Measurements from ENCODE around the gene ARHGAP22. TPM values are rescaled to one million over a fixed set of nuclear protein-coding genes. Genes with fewer than 3 reads are reported as not detected.

The ARHGAP22 gene
- total RNA-seq, 1 donor from 2014 or later, result not detected

DNA sequence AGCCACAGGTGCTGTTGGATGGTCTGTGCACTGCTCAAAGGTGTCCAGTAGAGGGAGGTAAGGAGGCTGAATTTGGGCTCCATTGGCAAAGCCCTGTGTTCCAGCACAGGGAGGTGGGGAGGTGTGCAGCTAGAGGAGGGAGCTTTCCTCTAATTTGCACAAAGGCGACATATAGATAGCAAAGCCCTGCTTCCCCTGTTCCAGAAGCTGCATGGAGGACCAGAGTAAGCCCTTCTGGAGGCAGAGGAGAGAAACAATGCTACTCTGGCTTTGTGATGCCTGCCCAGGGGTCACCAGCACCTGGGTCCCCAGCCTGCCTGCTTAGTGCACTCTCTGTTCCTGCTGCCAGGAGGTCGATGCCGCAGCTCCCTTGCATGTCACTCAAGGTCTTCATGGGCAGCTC, 3.4 kb upstream of the ARHGAP22 start:
- intact Hi-C loops (cut with micrococcal nuclease), result loop anchor here (1.0 kb wide), 2 partner anchors 47 to 245 kb away; no protein-coding TSS in a partner anchor

- intact Hi-C loops (cut with micrococcal nuclease), result loop anchor here (1.0 kb wide), 2 partner anchors 48 to 244 kb away; no protein-coding TSS in a partner anchor
Observed at GRCh38 chr10:48607356-48608278, 2.7 kb upstream of the ARHGAP22 start.

- intact Hi-C loops (cut with micrococcal nuclease), result no loop called here
Observed at GRCh38 chr10:48606530-48607355, 1.9 kb upstream of the ARHGAP22 start.

- intact Hi-C loops (cut with micrococcal nuclease), result no loop called here
Observed at GRCh38 chr10:48605786-48606529, 1.1 kb upstream of the ARHGAP22 start.

DNA sequence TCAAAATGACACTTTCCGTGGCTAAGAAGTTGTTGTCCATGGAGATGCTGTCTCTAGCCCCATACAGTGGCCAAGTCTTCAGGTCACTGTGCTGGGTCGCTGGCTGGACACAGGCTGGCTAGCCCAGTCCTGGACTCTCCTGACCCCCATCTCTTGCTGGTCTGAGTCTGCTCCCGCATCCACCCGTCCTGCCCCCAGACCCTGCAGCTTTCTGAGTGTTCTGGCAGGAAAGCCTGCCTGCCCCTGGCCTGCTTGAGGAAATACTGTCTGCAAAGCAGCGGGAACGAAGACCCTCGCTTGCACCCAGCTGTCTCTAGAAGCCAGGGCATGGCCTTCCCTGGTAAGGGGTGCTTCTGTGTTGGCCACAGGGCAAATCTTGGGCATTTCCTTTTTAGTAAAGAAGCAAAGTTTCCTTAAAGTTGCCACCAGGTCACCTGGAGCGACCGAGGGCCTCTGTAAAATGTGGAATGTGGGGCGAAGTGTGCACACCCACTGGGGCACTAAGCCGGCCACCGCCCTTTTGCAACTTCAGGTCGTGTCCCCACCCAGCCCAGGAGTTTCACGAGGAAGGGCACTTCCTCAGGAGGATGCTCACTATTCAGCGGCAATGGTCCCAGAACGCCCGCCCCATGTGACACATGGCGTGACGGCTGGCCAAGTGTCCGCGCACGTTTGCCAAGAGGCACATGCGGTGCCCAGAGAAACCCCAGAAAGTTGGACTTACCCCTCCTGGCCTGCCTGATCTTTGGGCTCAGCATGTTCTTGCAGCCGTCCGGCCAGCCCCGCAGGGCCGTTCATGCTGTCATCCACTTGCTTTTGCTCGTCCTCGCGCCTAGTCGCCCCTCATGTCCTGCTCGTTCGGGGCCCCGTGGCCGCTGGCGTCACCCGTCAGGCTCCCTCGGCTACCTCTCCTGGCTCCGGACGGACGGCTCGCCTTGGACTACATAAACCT, 558 bp downstream of the ARHGAP22 start:
- intact Hi-C loops (cut with micrococcal nuclease), result no loop called here

DNA sequence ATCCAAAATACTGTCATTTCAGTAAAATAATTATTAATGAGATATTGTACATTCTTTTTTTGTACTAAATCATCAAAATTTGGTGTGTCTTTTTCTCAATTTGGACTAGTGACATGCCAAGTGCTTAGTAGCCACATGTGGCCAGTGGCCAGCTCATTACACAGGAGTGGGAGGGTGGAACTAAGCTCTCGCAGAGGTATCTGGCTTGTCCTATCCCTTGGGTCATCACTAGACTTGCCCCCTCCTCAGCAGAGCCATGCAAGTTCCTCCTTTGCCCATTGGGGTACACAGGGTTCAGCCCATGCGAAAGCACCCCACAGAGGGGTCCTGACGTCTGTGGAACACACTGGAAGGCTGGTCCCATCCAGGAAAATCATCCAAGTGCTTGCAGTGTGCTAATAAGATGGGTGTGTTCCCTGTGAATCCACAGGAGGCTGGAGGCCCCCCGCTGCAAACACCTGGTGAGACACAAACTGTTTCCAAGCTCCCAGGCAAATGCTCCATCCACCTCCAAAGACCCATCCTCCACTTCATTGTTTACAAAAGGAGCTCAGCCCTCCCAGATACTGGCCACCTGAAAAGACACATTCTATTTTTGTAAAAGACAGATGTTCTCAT, 1.3 kb downstream of the ARHGAP22 start:
- intact Hi-C loops (cut with micrococcal nuclease), result no loop called here

- intact Hi-C loops (cut with micrococcal nuclease), result no loop called here
Observed at GRCh38 chr10:48602401-48603135, 2.3 kb downstream of the ARHGAP22 start.

GRCh38 chr10:48601789-48602188, 3.1 kb downstream of the ARHGAP22 start:
- intact Hi-C loops (cut with micrococcal nuclease), result no loop called here

- intact Hi-C loops (cut with micrococcal nuclease), result no loop called here
Observed at GRCh38 chr10:48600645-48601505, 4.0 kb downstream of the ARHGAP22 start.

GRCh38 chr10:48599830-48600134, 5.1 kb downstream of the ARHGAP22 start:
- intact Hi-C loops (cut with micrococcal nuclease), result no loop called here

DNA sequence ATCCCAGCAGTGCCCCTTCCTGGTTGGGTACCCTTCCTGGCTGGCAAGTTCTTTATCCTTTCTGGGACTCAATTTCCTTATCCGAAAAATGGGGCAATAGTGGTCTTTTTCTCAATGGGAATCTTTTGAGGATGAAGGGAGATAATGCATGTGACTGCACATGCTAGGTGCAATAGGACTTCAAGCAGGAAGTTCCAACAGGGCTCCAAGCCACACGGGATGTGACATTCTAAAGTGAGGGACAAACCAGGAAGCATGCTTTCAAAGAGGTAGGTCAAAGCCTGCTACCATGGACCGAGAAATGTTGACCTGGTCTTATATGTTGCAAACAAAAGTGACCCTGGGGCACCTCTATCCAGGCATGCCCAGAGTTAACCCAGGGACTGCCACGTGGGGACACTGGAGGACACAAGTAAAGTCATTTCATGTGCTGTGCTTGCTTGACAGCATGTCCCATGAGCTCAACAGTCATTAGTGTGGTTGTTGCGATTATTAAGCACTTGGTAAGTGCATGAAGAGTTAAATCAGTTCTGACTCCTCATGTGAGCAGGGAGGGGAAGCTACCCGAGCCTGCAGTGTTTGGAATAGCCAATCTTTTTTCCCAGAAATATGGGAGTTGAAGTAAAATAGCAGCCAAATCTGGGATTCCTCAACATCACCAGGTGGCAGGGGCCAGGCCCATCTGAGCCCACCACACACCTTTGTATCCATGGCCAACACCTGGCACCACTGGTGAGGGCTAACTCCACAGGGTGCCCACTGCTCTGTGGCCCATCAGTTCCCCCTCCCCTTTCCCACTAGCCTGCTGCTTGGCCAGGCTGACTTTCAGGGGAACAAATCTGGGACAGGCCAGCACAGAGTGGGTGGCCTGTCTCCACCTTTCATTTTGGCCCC, 5.7 kb downstream of the ARHGAP22 start:
- intact Hi-C loops (cut with micrococcal nuclease), result no loop called here

DNA sequence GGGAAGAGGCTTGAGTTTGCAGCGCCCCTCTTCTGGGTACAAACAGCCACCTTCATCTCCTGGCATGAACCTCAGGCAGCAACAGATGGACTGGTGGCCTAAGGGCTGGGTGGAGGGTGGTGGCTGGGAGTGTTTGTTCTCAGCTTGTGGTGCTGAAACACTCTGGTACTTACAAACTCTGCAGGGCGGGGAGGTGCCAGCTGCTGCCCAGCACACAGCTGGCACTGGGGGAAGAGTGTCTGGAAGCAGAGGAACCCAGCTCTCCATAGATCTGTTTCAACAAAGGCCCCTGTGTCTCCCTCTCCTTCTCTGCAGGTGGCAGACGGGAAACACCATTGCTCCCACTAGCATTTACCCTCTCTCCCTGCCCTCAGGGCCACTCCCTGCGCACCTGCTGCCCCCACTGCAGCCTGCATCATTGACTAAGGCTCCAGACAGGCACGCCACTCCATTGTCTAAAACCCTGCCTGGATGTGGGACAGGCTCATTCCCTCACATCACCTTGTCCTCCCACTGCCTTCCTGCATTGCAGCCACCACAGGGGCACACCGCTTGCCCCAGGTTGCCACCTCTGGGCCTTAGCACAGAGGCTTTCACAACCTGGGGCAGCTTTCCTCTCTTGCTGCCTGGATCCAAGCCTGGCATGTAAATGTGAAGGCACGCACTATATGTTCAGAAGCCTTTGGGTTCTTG, 6.5 kb downstream of the ARHGAP22 start:
- intact Hi-C loops (cut with micrococcal nuclease), result no loop called here

GRCh38 chr10:48595539-48595932, 9.3 kb downstream of the ARHGAP22 start:
- intact Hi-C loops (cut with micrococcal nuclease), result no loop called here

DNA sequence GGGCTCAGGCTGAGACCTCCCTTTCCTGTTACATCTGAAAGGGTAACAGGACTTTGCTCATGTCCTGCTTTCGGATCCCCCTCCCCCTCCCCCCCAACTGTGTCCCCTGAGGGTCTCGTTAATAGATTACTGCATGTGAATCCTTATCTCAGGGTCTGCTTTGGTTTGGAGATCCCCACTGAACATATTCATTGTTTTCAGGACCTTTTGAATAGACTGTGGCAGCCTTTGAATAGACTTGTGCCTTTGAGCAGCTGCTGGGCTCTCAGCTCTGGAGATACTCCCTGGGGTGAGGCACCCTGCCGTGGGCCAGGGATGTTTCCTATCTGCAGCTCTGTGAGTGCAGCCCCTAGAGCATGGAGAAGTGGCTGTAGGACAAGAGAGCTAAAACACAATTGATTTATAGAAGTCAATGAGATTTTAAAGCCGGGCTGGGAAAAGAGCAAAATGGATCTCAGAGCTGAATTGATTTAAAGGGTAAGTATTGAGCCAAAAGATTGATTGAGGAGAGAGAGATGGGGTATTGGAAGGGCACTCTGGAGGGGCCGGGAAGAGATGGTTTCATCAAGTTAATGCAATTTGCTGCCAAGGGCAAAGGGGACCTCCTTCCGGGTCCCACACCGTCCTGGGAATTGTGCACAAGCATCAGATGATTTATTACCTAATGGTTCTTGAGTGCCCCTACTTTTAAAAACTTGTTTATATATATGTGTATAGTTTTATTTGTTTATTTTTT, 9.9 kb downstream of the ARHGAP22 start:
- intact Hi-C loops (cut with micrococcal nuclease), result no loop called here

GRCh38 chr10:48594371-48594770, 10.5 kb downstream of the ARHGAP22 start:
- intact Hi-C loops (cut with micrococcal nuclease), result no loop called here

DNA sequence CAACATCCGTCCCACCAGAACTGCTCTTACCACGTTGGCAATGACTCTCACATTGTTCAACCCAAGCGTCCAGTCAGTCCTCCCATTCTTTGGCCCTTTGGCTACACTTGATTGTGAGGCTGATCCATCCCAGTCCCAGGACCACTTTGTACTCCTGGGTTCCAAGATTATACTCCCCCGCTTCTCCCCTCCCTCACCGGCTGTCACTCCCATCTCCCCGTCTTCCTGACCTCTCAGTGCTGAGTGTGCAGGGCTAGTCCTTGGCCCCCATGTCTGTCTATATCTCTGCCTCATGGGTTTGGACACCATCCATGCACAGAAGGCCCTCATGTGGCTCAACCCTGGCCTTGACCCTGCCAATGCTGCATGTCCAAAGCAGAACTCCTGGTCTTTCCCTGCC, 12.5 kb downstream of the ARHGAP22 start:
- intact Hi-C loops (cut with micrococcal nuclease), result no loop called here
